Myometrial cell (primary cell): Measurements from ENCODE around the gene GOLGA5. TPM values are rescaled to one million over a fixed set of nuclear protein-coding genes. Genes with fewer than 3 reads are reported as not detected.

ENCODE experiments used
- total RNA-seq: library from RNA; depleted of rRNA; stranded (reverse); fragments of >200 nt; gene quantifications from 2 replicates; pipeline ENCODE4 v1.2.3, GENCODE V29; 2015

Gene GOLGA5, protein sequence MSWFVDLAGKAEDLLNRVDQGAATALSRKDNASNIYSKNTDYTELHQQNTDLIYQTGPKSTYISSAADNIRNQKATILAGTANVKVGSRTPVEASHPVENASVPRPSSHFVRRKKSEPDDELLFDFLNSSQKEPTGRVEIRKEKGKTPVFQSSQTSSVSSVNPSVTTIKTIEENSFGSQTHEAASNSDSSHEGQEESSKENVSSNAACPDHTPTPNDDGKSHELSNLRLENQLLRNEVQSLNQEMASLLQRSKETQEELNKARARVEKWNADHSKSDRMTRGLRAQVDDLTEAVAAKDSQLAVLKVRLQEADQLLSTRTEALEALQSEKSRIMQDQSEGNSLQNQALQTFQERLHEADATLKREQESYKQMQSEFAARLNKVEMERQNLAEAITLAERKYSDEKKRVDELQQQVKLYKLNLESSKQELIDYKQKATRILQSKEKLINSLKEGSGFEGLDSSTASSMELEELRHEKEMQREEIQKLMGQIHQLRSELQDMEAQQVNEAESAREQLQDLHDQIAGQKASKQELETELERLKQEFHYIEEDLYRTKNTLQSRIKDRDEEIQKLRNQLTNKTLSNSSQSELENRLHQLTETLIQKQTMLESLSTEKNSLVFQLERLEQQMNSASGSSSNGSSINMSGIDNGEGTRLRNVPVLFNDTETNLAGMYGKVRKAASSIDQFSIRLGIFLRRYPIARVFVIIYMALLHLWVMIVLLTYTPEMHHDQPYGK
- 35.2 and 55.8 TPM in 2 replicates for total RNA-seq

DNA sequence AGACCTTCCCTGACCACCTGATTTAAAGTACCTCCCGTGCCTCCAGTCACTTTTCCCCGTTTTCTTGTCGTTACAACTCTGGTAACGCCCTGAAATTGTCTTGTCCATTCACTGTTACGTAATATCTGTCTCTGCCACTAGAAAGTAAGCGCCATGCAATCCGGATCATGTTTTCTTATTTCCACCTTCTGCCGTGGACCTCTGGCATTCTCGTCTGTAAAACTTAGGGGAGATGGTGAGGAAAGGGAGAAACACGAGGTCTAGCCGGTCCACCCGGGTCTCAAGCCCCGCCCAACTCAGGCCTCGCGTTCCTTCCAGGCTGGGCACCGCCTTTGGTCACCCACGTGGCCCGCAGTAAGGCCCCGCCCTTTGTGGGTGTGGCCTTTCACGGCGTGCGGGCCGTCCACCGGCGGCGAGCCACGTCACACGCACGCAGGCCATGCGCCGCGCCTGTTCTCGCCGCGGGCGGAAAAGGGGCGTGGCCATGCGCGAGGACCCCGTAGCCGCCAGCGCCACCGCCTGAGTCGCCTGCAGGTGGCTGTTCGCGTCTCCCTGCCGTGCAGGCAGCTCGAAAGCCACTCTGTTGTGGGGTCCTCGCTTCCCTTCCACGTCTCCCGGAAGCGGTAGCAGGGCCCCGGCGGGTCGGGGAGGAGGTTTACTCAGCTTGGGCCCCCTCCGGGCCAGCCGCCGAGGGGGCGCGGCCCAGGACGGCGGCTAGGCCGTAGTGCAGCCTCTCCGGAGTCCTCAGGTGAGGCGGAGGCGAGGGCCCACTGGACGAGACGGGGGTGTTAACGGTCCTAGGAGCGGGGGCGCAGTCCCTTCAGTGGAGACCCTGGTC is at the start of gene GOLGA5:
Gene GOLGA5, plus strand, starts transcription at position 597 of the 838 bp plus-strand sequence. CDS start 3,133 bp downstream, outside the sequence.

DNA sequence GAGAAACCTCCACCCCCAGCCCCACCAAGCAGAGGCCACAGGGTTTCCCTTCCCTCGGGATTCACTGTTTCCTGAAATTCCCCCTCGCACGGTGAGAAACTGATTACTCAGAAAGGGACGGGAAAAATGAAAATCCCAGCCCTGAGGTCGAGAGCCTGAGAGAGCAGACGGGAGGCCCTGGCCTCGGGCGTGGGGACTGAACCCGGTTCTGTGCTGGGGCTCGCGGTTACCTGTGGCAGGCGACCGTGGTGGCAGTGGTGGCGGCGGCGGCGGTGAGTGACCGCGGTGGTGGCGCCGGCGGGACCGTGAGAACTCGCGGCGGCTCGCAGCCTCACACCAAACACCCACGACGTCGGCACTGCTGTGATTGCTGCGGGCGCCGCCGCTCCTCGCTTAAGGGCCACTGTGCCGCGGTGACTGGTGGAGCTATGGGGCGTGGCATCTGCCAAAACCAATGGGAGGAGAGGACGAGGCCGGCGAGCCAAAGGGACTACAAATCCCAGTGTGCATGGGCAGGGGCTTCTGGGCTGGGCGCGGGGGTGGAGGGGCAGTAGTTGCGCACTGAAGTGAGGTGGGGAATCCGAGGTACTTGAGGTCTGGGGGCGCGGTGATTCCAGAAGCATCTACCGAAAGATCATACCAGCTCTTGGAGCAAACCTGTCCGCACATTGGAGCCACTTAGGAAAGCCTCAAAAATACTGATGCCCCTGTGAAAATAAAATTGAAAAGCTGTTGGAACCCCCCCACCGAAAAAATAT is 45.7 kb upstream of the GOLGA5 start, which contains the start of gene LGMN:
Gene LGMN, minus strand, starts transcription at position 369 of the 758 bp plus-strand sequence. CDS start 15,841 bp downstream, outside the sequence.

Other genes with a start within 250 kb of the GOLGA5 start
- gene LGMN, start 45.7 kb upstream of the GOLGA5 start, total RNA-seq, result 17.5 and 19.3 TPM in 2 replicates
- gene CHGA, start 128.8 kb downstream of the GOLGA5 start, total RNA-seq, result not detected in 2 replicates